Transverse colon (tissue), 4 donors: Measurements from ENCODE around the gene ERP27.

Experiments
- EP300 ChIP-seq: sonication (generic); formaldehyde crosslinking; IDR thresholded peaks from one replicate; pipeline ENCODE4 v1.6.1; 2017; ENCODE audit warnings: antibody characterized with exemption, low read depth
- POLR2A ChIP-seq: fragments of 450-650 bp; IDR thresholded peaks from one replicate; pipeline ENCODE4 v1.6.1; 2016; ENCODE audit warnings: antibody characterized with exemption, mild to moderate bottlenecking, moderate library complexity
- POLR2AphosphoS5 ChIP-seq, 3 donors: sonication (generic); formaldehyde crosslinking; IDR thresholded peaks; one replicate each; pipeline ENCODE4 v1.6.1; 2016; ENCODE audit warnings: antibody characterized with exemption in 3 of 3
- TF ChIP-seq, protein P1 (sequence below), 5 experiments: fragments of 200-600 bp in 3 of 5; fragments of 450-650 bp in 2 of 5; sonication (generic) in 3 of 5; IDR thresholded peaks; 1 replicate in 2 of 5; 2 replicates in 3 of 5; pipeline ENCODE4 v1.5.1; 2016 to 2017; ENCODE audit warnings: antibody characterized with exemption in 5 of 5, inconsistent platforms in 3 of 5, mild to moderate bottlenecking in 2 of 5, moderate library complexity in 1 of 5

GRCh38 chr12:14974633-14975032 lies 36.3 kb upstream of the ERP27 start:
- TF ChIP-seq, protein P1, sequence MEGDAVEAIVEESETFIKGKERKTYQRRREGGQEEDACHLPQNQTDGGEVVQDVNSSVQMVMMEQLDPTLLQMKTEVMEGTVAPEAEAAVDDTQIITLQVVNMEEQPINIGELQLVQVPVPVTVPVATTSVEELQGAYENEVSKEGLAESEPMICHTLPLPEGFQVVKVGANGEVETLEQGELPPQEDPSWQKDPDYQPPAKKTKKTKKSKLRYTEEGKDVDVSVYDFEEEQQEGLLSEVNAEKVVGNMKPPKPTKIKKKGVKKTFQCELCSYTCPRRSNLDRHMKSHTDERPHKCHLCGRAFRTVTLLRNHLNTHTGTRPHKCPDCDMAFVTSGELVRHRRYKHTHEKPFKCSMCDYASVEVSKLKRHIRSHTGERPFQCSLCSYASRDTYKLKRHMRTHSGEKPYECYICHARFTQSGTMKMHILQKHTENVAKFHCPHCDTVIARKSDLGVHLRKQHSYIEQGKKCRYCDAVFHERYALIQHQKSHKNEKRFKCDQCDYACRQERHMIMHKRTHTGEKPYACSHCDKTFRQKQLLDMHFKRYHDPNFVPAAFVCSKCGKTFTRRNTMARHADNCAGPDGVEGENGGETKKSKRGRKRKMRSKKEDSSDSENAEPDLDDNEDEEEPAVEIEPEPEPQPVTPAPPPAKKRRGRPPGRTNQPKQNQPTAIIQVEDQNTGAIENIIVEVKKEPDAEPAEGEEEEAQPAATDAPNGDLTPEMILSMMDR (IDR thresholded peaks at IDR 0.05), result no peak
- TF ChIP-seq EP300, result no peak
- no peak for TF ChIP-seq POLR2A
- no peak for TF ChIP-seq POLR2AphosphoS5 (IDR thresholded peaks at IDR 0.05)
